ENCODE results near the gene TMEM129.

DNA sequence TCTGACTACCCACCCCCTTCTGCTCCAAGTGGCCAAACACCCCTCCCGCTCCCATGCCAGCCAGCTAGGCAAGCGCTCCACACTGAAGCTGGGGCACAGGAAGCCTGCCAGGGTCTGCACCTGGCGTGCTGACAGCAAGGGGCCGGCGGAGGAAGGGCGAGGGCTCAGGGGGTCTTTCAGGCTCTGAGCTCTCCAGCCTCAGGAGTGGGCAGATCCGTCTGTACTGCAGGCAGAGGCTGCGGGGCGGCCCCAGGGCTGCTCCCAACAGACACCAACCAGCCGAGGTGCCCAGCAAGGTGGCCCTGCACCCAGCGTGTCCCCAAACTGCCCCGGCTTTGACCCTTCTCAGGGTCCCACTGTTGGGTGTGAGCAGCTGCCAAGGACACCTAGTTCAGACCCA, 51.9 kb downstream of the TMEM129 start:
- no peak for TF ChIP-seq POLR2AphosphoS5 (IDR thresholded peaks at IDR 0.05)
- TF ChIP-seq, protein P1, sequence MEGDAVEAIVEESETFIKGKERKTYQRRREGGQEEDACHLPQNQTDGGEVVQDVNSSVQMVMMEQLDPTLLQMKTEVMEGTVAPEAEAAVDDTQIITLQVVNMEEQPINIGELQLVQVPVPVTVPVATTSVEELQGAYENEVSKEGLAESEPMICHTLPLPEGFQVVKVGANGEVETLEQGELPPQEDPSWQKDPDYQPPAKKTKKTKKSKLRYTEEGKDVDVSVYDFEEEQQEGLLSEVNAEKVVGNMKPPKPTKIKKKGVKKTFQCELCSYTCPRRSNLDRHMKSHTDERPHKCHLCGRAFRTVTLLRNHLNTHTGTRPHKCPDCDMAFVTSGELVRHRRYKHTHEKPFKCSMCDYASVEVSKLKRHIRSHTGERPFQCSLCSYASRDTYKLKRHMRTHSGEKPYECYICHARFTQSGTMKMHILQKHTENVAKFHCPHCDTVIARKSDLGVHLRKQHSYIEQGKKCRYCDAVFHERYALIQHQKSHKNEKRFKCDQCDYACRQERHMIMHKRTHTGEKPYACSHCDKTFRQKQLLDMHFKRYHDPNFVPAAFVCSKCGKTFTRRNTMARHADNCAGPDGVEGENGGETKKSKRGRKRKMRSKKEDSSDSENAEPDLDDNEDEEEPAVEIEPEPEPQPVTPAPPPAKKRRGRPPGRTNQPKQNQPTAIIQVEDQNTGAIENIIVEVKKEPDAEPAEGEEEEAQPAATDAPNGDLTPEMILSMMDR (IDR thresholded peaks at IDR 0.05): no peak

Measured in breast epithelium (tissue), 3 donors.